ENCODE results near the gene DCLK1. TPM values are rescaled to one million over a fixed set of nuclear protein-coding genes. Genes with fewer than 3 reads are reported as not detected.

The DCLK1 gene
- total RNA-seq, 1 donor from 2014 or later, result 6.4 TPM

DNA sequence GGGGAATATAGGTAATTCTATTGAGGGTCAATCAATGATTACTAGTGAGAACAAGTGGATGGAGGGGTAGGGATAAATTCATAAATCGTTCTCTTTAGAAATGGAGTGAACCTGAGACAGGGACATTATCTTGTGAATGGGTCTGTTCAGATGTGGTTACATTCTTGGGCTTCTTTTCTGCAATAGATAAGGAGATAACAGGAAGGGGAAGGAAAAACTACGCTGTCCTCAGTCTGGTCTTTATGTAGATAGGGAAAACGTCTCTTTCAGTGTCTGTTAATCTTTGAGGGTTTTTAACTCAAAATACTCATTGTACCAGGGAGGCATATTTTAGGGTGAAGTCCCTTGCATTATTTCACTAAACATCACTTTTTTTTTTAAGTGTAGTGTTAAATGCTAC lies 388.0 kb downstream of the DCLK1 start:
- Mint-ChIP-seq H3K36me3 (peaks cover 2% of the 10 kb centered on the region), H3K4me3 (no peak overlapping the region), H3K4me1 (peaks cover 5% of the 10 kb centered on the region), H3K9me3 (peaks cover 3% of the 10 kb centered on the region), H3K27ac (no peak overlapping the region), H3K27me3 (ENCODE audit: insufficient read depth, low read depth) (peaks cover 4% of the 10 kb centered on the region)
- H3K4me1 ChIP-seq, result no peaks in the 10 kb centered on the region
- H3K27me3 ChIP-seq, result no peaks in the 10 kb centered on the region
- H3K9me3 ChIP-seq (ENCODE audit: low read depth), result no peaks in the 10 kb centered on the region
- no peak overlapping the region for H3K4me3 ChIP-seq
- no peak overlapping the region for H3K27ac ChIP-seq
- no peak overlapping the region for H2AFZ ChIP-seq (replicated peaks)
- H4K20me1 ChIP-seq (ENCODE audit: low read depth), result no peaks in the 10 kb centered on the region
- no peaks in the 10 kb centered on the region for H3K79me2 ChIP-seq (ENCODE audit: low read depth)
- no peaks in the 10 kb centered on the region for H3K36me3 ChIP-seq
- no peak for TF ChIP-seq EZH2phosphoT487 (IDR thresholded peaks at IDR 0.05)
- no peak for TF ChIP-seq EZH2 (IDR thresholded peaks at IDR 0.05)
- TF ChIP-seq, protein P1, sequence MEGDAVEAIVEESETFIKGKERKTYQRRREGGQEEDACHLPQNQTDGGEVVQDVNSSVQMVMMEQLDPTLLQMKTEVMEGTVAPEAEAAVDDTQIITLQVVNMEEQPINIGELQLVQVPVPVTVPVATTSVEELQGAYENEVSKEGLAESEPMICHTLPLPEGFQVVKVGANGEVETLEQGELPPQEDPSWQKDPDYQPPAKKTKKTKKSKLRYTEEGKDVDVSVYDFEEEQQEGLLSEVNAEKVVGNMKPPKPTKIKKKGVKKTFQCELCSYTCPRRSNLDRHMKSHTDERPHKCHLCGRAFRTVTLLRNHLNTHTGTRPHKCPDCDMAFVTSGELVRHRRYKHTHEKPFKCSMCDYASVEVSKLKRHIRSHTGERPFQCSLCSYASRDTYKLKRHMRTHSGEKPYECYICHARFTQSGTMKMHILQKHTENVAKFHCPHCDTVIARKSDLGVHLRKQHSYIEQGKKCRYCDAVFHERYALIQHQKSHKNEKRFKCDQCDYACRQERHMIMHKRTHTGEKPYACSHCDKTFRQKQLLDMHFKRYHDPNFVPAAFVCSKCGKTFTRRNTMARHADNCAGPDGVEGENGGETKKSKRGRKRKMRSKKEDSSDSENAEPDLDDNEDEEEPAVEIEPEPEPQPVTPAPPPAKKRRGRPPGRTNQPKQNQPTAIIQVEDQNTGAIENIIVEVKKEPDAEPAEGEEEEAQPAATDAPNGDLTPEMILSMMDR (IDR thresholded peaks at IDR 0.05), result no peak
- H3F3A ChIP-seq (ENCODE audit: low read depth), result no peaks in the 10 kb centered on the region
- no peak overlapping the region for H3K4me2 ChIP-seq
- DNase-seq (ENCODE audit: low spot score), result no peak
- no peak overlapping the region for H3K9ac ChIP-seq

DNA sequence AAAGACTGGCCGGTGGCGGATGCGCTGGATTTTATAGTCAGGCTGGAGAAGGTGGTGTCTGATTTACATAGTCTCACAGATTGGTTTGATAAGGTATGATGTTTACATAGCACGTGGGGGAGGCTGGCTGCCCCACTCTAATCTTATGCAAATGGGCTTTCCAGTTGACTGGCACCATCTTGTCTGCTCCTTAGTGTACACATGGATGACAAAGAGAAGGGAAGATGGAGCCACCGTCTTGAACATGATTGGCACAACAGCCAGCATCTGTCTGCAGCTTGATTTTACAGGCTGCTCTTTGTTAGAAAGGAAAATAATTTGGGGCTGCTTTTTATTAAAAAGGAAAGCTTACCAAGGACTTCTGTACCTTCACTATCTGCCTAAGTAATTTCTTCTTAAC lies 389.5 kb downstream of the DCLK1 start:
- no peaks in the 10 kb centered on the region for H3K9me3 ChIP-seq (ENCODE audit: low read depth)
- H3K4me3 Mint-ChIP-seq, result no peak overlapping the region

DNA sequence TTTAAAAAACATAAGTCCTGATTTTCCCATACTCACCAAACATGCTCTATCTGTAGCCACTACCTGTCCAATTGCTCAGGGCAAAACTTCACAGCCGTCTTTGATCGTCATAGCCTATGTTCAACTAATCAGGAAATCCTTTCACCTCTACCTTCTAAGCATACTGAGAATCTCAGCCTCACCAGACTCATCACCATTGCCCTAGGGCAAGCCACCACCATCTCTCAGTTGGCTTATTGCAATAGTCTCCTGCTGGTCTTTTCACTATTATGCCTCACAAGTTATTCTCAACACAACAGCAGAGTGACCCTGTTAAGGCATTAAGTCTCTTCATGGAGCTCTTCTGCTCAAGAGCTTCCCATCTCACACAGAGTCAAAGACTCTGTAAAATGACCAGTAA lies 394.3 kb downstream of the DCLK1 start:
- Histone ChIP-seq H3K9me3 (ENCODE audit: low read depth) (no peaks in the 10 kb centered on the region), H3K27ac (no peak overlapping the region), H3K4me3 (no peak overlapping the region), H3K36me3 (no peaks in the 10 kb centered on the region), H2AFZ (replicated peaks) (no peak overlapping the region), H3K79me2 (ENCODE audit: low read depth) (no peaks in the 10 kb centered on the region), H4K20me1 (ENCODE audit: low read depth) (no peaks in the 10 kb centered on the region), H3K4me2 (no peak overlapping the region), H3F3A (ENCODE audit: low read depth) (no peaks in the 10 kb centered on the region), H3K9ac (no peak overlapping the region), H3K27me3 (no peaks in the 10 kb centered on the region), H3K4me1 (peaks cover 9% of the 10 kb centered on the region)
- Mint-ChIP-seq H3K36me3 (peaks cover 2% of the 10 kb centered on the region), H3K4me1 (peaks cover 7% of the 10 kb centered on the region), H3K27ac (no peak overlapping the region), H3K9me3 (peaks cover 9% of the 10 kb centered on the region), H3K27me3 (ENCODE audit: insufficient read depth, low read depth) (peaks cover 4% of the 10 kb centered on the region), H3K4me3 (no peak overlapping the region)
- DNase-seq (ENCODE audit: low spot score), result no peak
- TF ChIP-seq EZH2 (IDR thresholded peaks at IDR 0.05) (no peak), EZH2phosphoT487 (IDR thresholded peaks at IDR 0.05) (no peak)
- TF ChIP-seq, protein P1 (IDR thresholded peaks at IDR 0.05), result no peak

More for the DNA sequence above, 389.5 kb downstream of the DCLK1 start:
- H3K36me3 ChIP-seq, result no peaks in the 10 kb centered on the region
- H3K4me3 ChIP-seq, result no peak overlapping the region
- H3K27ac ChIP-seq, result no peak overlapping the region
- no peak overlapping the region for H3K4me2 ChIP-seq
- Mint-ChIP-seq H3K27me3 (ENCODE audit: insufficient read depth, low read depth) (peaks cover 4% of the 10 kb centered on the region), H3K36me3 (peaks cover 2% of the 10 kb centered on the region), H3K4me1 (peaks cover 5% of the 10 kb centered on the region), H3K9me3 (peaks cover 3% of the 10 kb centered on the region), H3K27ac (no peak overlapping the region)
- H3K9ac ChIP-seq, result no peak overlapping the region
- no peaks in the 10 kb centered on the region for H3F3A ChIP-seq (ENCODE audit: low read depth)
- no peaks in the 10 kb centered on the region for H3K27me3 ChIP-seq
- H3K79me2 ChIP-seq (ENCODE audit: low read depth), result no peaks in the 10 kb centered on the region
- peaks cover 3% of the 10 kb centered on the region for H3K4me1 ChIP-seq
- TF ChIP-seq, protein P1 (IDR thresholded peaks at IDR 0.05), result no peak
- no peak for TF ChIP-seq EZH2phosphoT487 (IDR thresholded peaks at IDR 0.05)
- no peak for TF ChIP-seq EZH2 (IDR thresholded peaks at IDR 0.05)
- no peaks in the 10 kb centered on the region for H4K20me1 ChIP-seq (ENCODE audit: low read depth)
- no peak overlapping the region for H2AFZ ChIP-seq (replicated peaks)
- no peak for DNase-seq (ENCODE audit: low spot score)
